Measurements from ENCODE around the gene SLC12A1. TPM values are rescaled to one million over a fixed set of nuclear protein-coding genes. Genes with fewer than 3 reads are reported as not detected.

SLC12A1 gene
- total RNA-seq, 1 donor from 2014 or later = not detected

DNA sequence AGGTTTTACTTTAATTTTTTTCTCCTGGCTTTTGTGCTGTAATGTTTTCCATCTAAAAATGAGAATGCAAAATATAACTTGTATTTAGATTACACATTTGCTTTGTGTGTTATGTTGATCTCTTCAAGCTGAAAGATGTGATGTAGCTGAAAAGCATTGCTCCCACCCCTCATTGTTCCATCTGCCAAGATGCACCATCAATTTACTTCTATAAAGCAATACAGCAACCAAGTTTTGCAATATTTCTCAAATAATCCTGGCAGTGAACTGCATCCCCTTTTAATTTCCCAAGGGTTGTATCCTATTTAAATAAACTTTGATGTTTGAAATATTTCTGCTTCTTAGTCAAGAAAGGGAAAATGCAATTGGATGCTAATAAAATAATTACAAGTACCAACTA, 72.6 kb downstream of the SLC12A1 start:
- Histone ChIP-seq H3K27me3 (no peaks in the 10 kb centered on the region), H3K9me3 (no peaks in the 10 kb centered on the region), H3K4me1 (peaks cover 0 to 4% of the 10 kb centered on the region in 2 donors), H3K36me3 (no peaks in the 10 kb centered on the region), H3K27ac (no peak overlapping the region), H3K4me3 (no peak overlapping the region)
- DNase-seq (ENCODE audit: low spot score in 2 of 2) = no peak
- TF ChIP-seq CTCF (IDR thresholded peaks at IDR 0.05) = no peak
- intact Hi-C loops (cut with DNase I) = no loop called here

GRCh38 chr15:48279608-48280007, 73.5 kb downstream of the SLC12A1 start:
- no peaks in the 10 kb centered on the region for H3K36me3 ChIP-seq
- intact Hi-C loops (cut with DNase I) = no loop called here
- H3K27me3 ChIP-seq = no peaks in the 10 kb centered on the region
- no peak overlapping the region for H3K27ac ChIP-seq
- H3K4me3 ChIP-seq = no peak overlapping the region
- DNase-seq (ENCODE audit: low spot score in 2 of 2) = no peak
- no peak for TF ChIP-seq CTCF (IDR thresholded peaks at IDR 0.05)
- no peaks in the 10 kb centered on the region for H3K9me3 ChIP-seq
- H3K4me1 ChIP-seq = peaks cover 3 to 6% of the 10 kb centered on the region in 2 donors

DNA sequence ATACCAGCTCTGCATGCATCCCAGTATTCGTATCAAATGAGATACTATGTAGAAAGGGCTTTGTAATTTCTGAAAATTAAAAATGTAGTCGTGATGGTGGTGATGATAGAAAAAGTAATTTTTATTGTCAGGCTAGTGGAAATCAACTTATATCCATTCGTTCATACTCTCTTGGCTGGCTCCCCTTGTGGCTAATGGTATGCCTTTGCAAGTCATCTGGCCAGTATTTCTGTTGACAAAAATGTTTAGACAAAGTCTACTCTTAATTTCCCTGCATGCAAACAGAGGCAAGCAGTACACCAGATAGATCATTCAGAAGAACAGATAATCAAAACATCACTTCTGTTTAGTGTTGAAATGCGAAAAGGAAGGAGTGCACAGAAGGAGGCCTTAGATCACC, 75.6 kb downstream of the SLC12A1 start:
- TF ChIP-seq CTCF (IDR thresholded peaks at IDR 0.05) = no peak
- no peaks in the 10 kb centered on the region for H3K36me3 ChIP-seq
- H3K9me3 ChIP-seq = no peaks in the 10 kb centered on the region
- peaks cover 9 to 15% of the 10 kb centered on the region in 2 donors for H3K4me1 ChIP-seq
- no peaks in the 10 kb centered on the region for H3K27me3 ChIP-seq
- intact Hi-C loops (cut with DNase I) = no loop called here
- DNase-seq (ENCODE audit: low spot score in 2 of 2) = no peak
- no peak overlapping the region for H3K4me3 ChIP-seq
- no peak overlapping the region for H3K27ac ChIP-seq

GRCh38 chr15:48282216-48282615, 76.1 kb downstream of the SLC12A1 start:
- intact Hi-C loops (cut with DNase I) = no loop called here
- H3K4me3 ChIP-seq = no peak overlapping the region
- H3K27ac ChIP-seq = no peak overlapping the region
- no peaks in the 10 kb centered on the region for H3K27me3 ChIP-seq
- no peaks in the 10 kb centered on the region for H3K9me3 ChIP-seq
- H3K4me1 ChIP-seq = peaks cover 9 to 20% of the 10 kb centered on the region in 2 donors
- no peak for TF ChIP-seq CTCF (IDR thresholded peaks at IDR 0.05)
- DNase-seq (ENCODE audit: low spot score in 2 of 2) = no peak
- no peaks in the 10 kb centered on the region for H3K36me3 ChIP-seq

GRCh38 chr15:48283396-48284145, 77.5 kb downstream of the SLC12A1 start:
- no peak overlapping the region for H3K4me3 ChIP-seq
- DNase-seq (ENCODE audit: low spot score in 2 of 2) = no peak
- H3K27me3 ChIP-seq = no peaks in the 10 kb centered on the region
- no peaks in the 10 kb centered on the region for H3K36me3 ChIP-seq
- intact Hi-C loops (cut with DNase I) = loop anchor here (2.0 kb wide), 1 partner anchor 567 kb away; the partner anchor contains the start of gene SEMA6D
- TF ChIP-seq CTCF (IDR thresholded peaks at IDR 0.05) = no peak
- H3K27ac ChIP-seq = peak overlapping the region; percentile 70 to 81
- H3K4me1 ChIP-seq = peaks cover 9 to 20% of the 10 kb centered on the region in 2 donors
- no peaks in the 10 kb centered on the region for H3K9me3 ChIP-seq
